ENCODE results near the gene PCYT1B. TPM values are rescaled to one million over a fixed set of nuclear protein-coding genes. Genes with fewer than 3 reads are reported as not detected.

Gene PCYT1B
- total RNA-seq, 2 experiments from 2014 or later: not detected

- intact Hi-C loops (cut with DNase I, micrococcal nuclease): no loop called here
- Histone ChIP-seq H3K4me3 (ENCODE audit: low read length) (no peak overlapping the region), H3K9me3 (ENCODE audit: control insufficient read depth in 1 of 2, insufficient read depth in 1 of 2, low read length in 2 of 2) (no peaks in the 10 kb centered on the region), H3K36me3 (ENCODE audit: insufficient read depth, low read length) (no peaks in the 10 kb centered on the region), H3K27ac (ENCODE audit: low read depth in 1 of 2, low read length in 2 of 2) (no peak overlapping the region), H3K4me1 (ENCODE audit: insufficient read depth, low read length) (no peaks in the 10 kb centered on the region), H3K27me3 (ENCODE audit: control insufficient read depth in 1 of 2, insufficient read depth in 2 of 2, low read length in 2 of 2) (no peaks in the 10 kb centered on the region)
- no peak overlapping the region for H3K27ac Mint-ChIP-seq
- no peaks in the 10 kb centered on the region for H3K36me3 Mint-ChIP-seq (ENCODE audit: low read depth)
- no peaks in the 10 kb centered on the region for H3K9me3 Mint-ChIP-seq
- TF ChIP-seq CTCF (IDR thresholded peaks at IDR 0.05): no peak
- no peaks in the 10 kb centered on the region for H3K27me3 Mint-ChIP-seq
- H3K4me1 Mint-ChIP-seq (ENCODE audit: low read depth): no peaks in the 10 kb centered on the region
- POLR2A ChIA-PET: interaction anchor here (0.7 kb wide), 1 partner anchor 30 kb away, joined by 3 read pairs; no protein-coding TSS in a partner anchor
- no peak overlapping the region for H3K4me3 Mint-ChIP-seq
- DNase-seq: no peak
- no peak for ATAC-seq (ENCODE audit: poor library complexity)
- CTCF ChIA-PET: no interaction called here
These were observed 80.0 kb downstream of the PCYT1B start for GRCh38 chrX:24567169-24567568.

GRCh38 chrX:24566240-24566639 is 80.9 kb downstream of the PCYT1B start:
- Mint-ChIP-seq H3K4me1 (ENCODE audit: low read depth) (no peaks in the 10 kb centered on the region), H3K27me3 (no peaks in the 10 kb centered on the region), H3K36me3 (ENCODE audit: low read depth) (no peaks in the 10 kb centered on the region), H3K9me3 (no peaks in the 10 kb centered on the region), H3K27ac (no peak overlapping the region), H3K4me3 (no peak overlapping the region)
- no peak overlapping the region for H3K4me3 ChIP-seq (ENCODE audit: low read length)
- ChIA-PET CTCF (interaction anchor here (0.5 kb wide), 1 partner anchor 1172 kb away, joined by 3 read pairs; no protein-coding TSS in a partner anchor), POLR2A (no interaction called here)
- no peaks in the 10 kb centered on the region for H3K4me1 ChIP-seq (ENCODE audit: insufficient read depth, low read length)
- intact Hi-C loops (cut with DNase I, micrococcal nuclease): no loop called here
- no peak overlapping the region for H3K27ac ChIP-seq (ENCODE audit: low read depth in 1 of 2, low read length in 2 of 2)
- no peaks in the 10 kb centered on the region for H3K36me3 ChIP-seq (ENCODE audit: insufficient read depth, low read length)
- no peaks in the 10 kb centered on the region for H3K9me3 ChIP-seq (ENCODE audit: control insufficient read depth in 1 of 2, insufficient read depth in 1 of 2, low read length in 2 of 2)
- DNase-seq: no peak
- H3K27me3 ChIP-seq (ENCODE audit: control insufficient read depth in 1 of 2, insufficient read depth in 2 of 2, low read length in 2 of 2): no peaks in the 10 kb centered on the region
- no peak for TF ChIP-seq CTCF (IDR thresholded peaks at IDR 0.05)
- no peak for ATAC-seq (ENCODE audit: poor library complexity)

- no peaks in the 10 kb centered on the region for H3K4me1 Mint-ChIP-seq (ENCODE audit: low read depth)
- ATAC-seq (ENCODE audit: poor library complexity) (no peak), DNase-seq (no peak)
- Histone ChIP-seq H3K27me3 (ENCODE audit: control insufficient read depth in 1 of 2, insufficient read depth in 2 of 2, low read length in 2 of 2) (no peaks in the 10 kb centered on the region), H3K27ac (ENCODE audit: low read depth in 1 of 2, low read length in 2 of 2) (no peak overlapping the region), H3K4me1 (ENCODE audit: insufficient read depth, low read length) (no peaks in the 10 kb centered on the region), H3K36me3 (ENCODE audit: insufficient read depth, low read length) (no peaks in the 10 kb centered on the region), H3K9me3 (ENCODE audit: control insufficient read depth in 1 of 2, insufficient read depth in 1 of 2, low read length in 2 of 2) (no peaks in the 10 kb centered on the region), H3K4me3 (ENCODE audit: low read length) (no peak overlapping the region)
- no peak overlapping the region for H3K27ac Mint-ChIP-seq
- no peaks in the 10 kb centered on the region for H3K36me3 Mint-ChIP-seq (ENCODE audit: low read depth)
- H3K4me3 Mint-ChIP-seq: no peak overlapping the region
- H3K9me3 Mint-ChIP-seq: no peaks in the 10 kb centered on the region
- CTCF ChIA-PET: no interaction called here
- intact Hi-C loops (cut with DNase I, micrococcal nuclease): no loop called here
- TF ChIP-seq CTCF (IDR thresholded peaks at IDR 0.05): no peak
- POLR2A ChIA-PET: no interaction called here
- H3K27me3 Mint-ChIP-seq: no peaks in the 10 kb centered on the region
These were observed 83.7 kb downstream of the PCYT1B start for GRCh38 chrX:24563291-24564010.
